ENCODE data around the gene CABCOCO1. TPM values are rescaled to one million over a fixed set of nuclear protein-coding genes. Genes with fewer than 3 reads are reported as not detected.

The CABCOCO1 gene
- total and polyA plus RNA-seq, 9 of the 15 experiments (the other 6 are each of a cell fraction or from before 2014, with no cell fraction given) = 0.04 TPM; not detected in 8

DNA sequence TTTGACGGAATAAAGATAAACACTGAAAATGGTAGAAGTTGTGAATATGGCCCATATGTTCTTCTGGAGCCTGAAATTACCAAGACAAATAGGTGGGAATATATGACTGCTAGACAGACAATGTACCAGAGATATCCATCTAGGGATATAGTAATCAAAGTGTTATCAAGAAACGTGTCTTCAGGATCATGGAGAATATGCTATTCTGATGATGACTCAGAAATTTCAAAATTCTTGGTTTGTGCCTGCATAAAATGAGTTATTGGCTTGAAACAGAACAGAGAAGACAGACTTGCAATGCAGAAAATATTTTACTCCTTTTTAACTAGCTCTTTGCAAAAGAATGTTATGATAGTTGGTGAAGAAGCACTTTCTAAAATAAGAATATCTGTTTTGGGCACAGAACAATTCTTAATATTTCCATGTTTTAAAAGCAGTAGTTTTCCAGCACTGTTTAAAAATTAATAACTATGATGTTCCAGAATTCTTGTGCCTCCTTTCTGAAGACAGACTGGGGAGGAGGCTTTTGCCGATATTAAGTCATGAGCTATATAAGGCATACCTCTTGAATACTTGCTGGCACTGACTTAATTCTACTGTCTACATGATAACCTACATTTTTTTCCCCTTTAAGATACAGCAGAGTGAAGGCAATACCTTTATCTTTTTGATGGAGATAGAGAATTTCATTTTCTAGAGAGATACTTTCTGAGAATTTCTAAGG, 34.4 kb upstream of the CABCOCO1 start:
- intact Hi-C loops (cut with micrococcal nuclease) (no loop called here), in situ Hi-C loops (cut with MboI) (no loop called here)
- no peak for DNase-seq (ENCODE audit: extremely low read depth in 1 of 4, low spot score in 3 of 4)
- Histone ChIP-seq H3K4me2 (ENCODE audit: insufficient read depth, low read length) (no peak overlapping the region), H3K9me3 (replicated peaks; ENCODE audit: control insufficient read depth, insufficient read depth, low read depth, low read length) (no peaks in the 10 kb centered on the region), H4K20me1 (replicated peaks; ENCODE audit: control insufficient read depth, insufficient read depth, low read length) (no peaks in the 10 kb centered on the region), H3K27me3 (ENCODE audit: control insufficient read depth in 2 of 2, insufficient read depth in 2 of 2, low read length in 2 of 2) (no peaks in the 10 kb centered on the region; a peak in 2 of 5 replicates), H3K27ac (ENCODE audit: extremely low read depth, low read depth, low read length) (no peak overlapping the region), H3K4me1 (replicated peaks in 1 of 2; ENCODE audit: control insufficient read depth in 2 of 2, insufficient read depth in 2 of 2, low read length in 2 of 2) (no peaks in the 10 kb centered on the region), H3K36me3 (ENCODE audit: control insufficient read depth, insufficient read depth, low read length) (no peaks in the 10 kb centered on the region), H3K4me3 (no peak overlapping the region), H2AFZ (ENCODE audit: low read depth, low read length) (no peak overlapping the region), H3K79me2 (ENCODE audit: control insufficient read depth, insufficient read depth, low read length) (no peaks in the 10 kb centered on the region), H3K9me1 (ENCODE audit: control insufficient read depth, insufficient read depth, low read length) (no peaks in the 10 kb centered on the region), H3K9ac (ENCODE audit: insufficient read depth in 1 of 2, low read depth in 2 of 2, low read length in 2 of 2) (no peak overlapping the region)
- no peak for ATAC-seq
- BruUV-seq (replicated peaks) = no TSS peak
- CTCF ChIA-PET (ENCODE audit: low intra/inter-chr PET ratio) = no interaction called here
- POLR2A ChIA-PET = no interaction called here
- TF ChIP-seq POLR2H (tag; IDR thresholded peaks at IDR 0.05; ENCODE audit: low read depth) = no peak
- no peak for TF ChIP-seq ZC3H11A (IDR thresholded peaks at IDR 0.05; ENCODE audit: low read depth, low read length)
- TF ChIP-seq, protein P1, sequence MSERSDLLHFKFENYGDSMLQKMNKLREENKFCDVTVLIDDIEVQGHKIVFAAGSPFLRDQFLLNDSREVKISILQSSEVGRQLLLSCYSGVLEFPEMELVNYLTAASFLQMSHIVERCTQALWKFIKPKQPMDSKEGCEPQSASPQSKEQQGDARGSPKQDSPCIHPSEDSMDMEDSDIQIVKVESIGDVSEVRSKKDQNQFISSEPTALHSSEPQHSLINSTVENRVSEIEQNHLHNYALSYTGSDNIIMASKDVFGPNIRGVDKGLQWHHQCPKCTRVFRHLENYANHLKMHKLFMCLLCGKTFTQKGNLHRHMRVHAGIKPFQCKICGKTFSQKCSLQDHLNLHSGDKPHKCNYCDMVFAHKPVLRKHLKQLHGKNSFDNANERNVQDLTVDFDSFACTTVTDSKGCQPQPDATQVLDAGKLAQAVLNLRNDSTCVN (CRISPR knock-in tag; IDR thresholded peaks at IDR 0.05) = no peak
- TF ChIP-seq, protein P2, sequence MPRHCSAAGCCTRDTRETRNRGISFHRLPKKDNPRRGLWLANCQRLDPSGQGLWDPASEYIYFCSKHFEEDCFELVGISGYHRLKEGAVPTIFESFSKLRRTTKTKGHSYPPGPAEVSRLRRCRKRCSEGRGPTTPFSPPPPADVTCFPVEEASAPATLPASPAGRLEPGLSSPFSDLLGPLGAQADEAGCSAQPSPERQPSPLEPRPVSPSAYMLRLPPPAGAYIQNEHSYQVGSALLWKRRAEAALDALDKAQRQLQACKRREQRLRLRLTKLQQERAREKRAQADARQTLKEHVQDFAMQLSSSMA (CRISPR knock-in tag; IDR thresholded peaks at IDR 0.05) = no peak
- TF ChIP-seq ZFP30 (CRISPR knock-in tag; IDR thresholded peaks at IDR 0.05; ENCODE audit: borderline replicate concordance) = no peak
- TF ChIP-seq GATA2 (CRISPR knock-in tag; IDR thresholded peaks at IDR 0.05) = no peak
- no peak for TF ChIP-seq GTF2E2 (tag; IDR thresholded peaks at IDR 0.05)
- TF ChIP-seq, protein P3, sequence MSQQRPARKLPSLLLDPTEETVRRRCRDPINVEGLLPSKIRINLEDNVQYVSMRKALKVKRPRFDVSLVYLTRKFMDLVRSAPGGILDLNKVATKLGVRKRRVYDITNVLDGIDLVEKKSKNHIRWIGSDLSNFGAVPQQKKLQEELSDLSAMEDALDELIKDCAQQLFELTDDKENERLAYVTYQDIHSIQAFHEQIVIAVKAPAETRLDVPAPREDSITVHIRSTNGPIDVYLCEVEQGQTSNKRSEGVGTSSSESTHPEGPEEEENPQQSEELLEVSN (IDR thresholded peaks at IDR 0.05; ENCODE audit: borderline replicate concordance in 1 of 2, extremely low read depth in 1 of 2, insufficient read depth in 1 of 2, insufficient read length in 1 of 2, low read depth in 1 of 2, low read length in 1 of 2, poor library complexity in 1 of 2, severe bottlenecking in 1 of 2) = no peak
- TF ChIP-seq, protein P4, sequence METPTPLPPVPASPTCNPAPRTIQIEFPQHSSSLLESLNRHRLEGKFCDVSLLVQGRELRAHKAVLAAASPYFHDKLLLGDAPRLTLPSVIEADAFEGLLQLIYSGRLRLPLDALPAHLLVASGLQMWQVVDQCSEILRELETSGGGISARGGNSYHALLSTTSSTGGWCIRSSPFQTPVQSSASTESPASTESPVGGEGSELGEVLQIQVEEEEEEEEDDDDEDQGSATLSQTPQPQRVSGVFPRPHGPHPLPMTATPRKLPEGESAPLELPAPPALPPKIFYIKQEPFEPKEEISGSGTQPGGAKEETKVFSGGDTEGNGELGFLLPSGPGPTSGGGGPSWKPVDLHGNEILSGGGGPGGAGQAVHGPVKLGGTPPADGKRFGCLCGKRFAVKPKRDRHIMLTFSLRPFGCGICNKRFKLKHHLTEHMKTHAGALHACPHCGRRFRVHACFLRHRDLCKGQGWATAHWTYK (CRISPR knock-in tag; IDR thresholded peaks at IDR 0.05) = no peak
- no peak for TF ChIP-seq PHB2 (IDR thresholded peaks at IDR 0.05; ENCODE audit: low read depth)
- TF ChIP-seq, protein P5, sequence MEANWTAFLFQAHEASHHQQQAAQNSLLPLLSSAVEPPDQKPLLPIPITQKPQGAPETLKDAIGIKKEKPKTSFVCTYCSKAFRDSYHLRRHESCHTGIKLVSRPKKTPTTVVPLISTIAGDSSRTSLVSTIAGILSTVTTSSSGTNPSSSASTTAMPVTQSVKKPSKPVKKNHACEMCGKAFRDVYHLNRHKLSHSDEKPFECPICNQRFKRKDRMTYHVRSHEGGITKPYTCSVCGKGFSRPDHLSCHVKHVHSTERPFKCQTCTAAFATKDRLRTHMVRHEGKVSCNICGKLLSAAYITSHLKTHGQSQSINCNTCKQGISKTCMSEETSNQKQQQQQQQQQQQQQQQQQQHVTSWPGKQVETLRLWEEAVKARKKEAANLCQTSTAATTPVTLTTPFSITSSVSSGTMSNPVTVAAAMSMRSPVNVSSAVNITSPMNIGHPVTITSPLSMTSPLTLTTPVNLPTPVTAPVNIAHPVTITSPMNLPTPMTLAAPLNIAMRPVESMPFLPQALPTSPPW (CRISPR knock-in tag; IDR thresholded peaks at IDR 0.05) = no peak
- no peak for TF ChIP-seq TEAD4 (IDR thresholded peaks at IDR 0.05; ENCODE audit: low read length)
- no peak for TF ChIP-seq TEAD4 (CRISPR knock-in tag; IDR thresholded peaks at IDR 0.05; ENCODE audit: borderline replicate concordance)
- TF ChIP-seq ASH1L (IDR thresholded peaks at IDR 0.05; ENCODE audit: borderline replicate concordance, low read depth, partially characterized antibody) = no peak
- 3% methylated on average over 3 of the region's 3 CpGs for WGBS (ENCODE audit: insufficient coverage, low coverage, missing lambda C conversion rate)
- FAIRE-seq = no peak

Data from K562 (cell line).